LHCN-M2 (cell line): ENCODE measurements around the gene APPL1. TPM values are rescaled to one million over a fixed set of nuclear protein-coding genes. Genes with fewer than 3 reads are reported as not detected.

Experiments
- DNase-seq: peaks from one replicate; pipeline ENCODE4 v3.0.0-alpha.2; 2012; ENCODE audit warnings: low read depth
- polyA plus RNA-seq: library from polyadenylated mRNA; unstranded; fragments of >200 nt; gene quantifications from one replicate; pipeline ENCODE4 v1.2.1, GENCODE V29; 2012; ENCODE audit warnings: missing spikeins
- total RNA-seq: library from RNA; depleted of rRNA; stranded (reverse); fragments of >200 nt; gene quantifications from 2 replicates; pipeline ENCODE4 v1.2.3, GENCODE V29; 2014; rRNA removed

The APPL1 gene, protein sequence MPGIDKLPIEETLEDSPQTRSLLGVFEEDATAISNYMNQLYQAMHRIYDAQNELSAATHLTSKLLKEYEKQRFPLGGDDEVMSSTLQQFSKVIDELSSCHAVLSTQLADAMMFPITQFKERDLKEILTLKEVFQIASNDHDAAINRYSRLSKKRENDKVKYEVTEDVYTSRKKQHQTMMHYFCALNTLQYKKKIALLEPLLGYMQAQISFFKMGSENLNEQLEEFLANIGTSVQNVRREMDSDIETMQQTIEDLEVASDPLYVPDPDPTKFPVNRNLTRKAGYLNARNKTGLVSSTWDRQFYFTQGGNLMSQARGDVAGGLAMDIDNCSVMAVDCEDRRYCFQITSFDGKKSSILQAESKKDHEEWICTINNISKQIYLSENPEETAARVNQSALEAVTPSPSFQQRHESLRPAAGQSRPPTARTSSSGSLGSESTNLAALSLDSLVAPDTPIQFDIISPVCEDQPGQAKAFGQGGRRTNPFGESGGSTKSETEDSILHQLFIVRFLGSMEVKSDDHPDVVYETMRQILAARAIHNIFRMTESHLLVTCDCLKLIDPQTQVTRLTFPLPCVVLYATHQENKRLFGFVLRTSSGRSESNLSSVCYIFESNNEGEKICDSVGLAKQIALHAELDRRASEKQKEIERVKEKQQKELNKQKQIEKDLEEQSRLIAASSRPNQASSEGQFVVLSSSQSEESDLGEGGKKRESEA
- total RNA-seq = 27.5 and 34.2 TPM in 2 replicates
- polyA plus RNA-seq = 5.9 TPM

- DNase-seq = peak; percentile 86
These were observed at the start of gene APPL1 for GRCh38 chr3:57227204-57227929. APPL1 (plus strand) TSS chr3:57227729; CDS start chr3:57227884, 155 bp downstream.

- peak; percentile 33 for DNase-seq
These were observed 47.7 kb upstream of the APPL1 start for GRCh38 chr3:57179580-57180410.

- DNase-seq = no peak
These were observed 43.0 kb upstream of the APPL1 start for GRCh38 chr3:57184526-57184925.

GRCh38 chr3:57192028-57192427, 35.5 kb upstream of the APPL1 start:
- no peak for DNase-seq

GRCh38 chr3:57194641-57195040, 32.9 kb upstream of the APPL1 start:
- DNase-seq = no peak

GRCh38 chr3:57199895-57200297, 27.6 kb upstream of the APPL1 start, which contains the start of gene HESX1:
HESX1 (minus strand) TSS chr3:57199978; CDS start chr3:57199918, 60 bp downstream.
- no peak for DNase-seq

DNA sequence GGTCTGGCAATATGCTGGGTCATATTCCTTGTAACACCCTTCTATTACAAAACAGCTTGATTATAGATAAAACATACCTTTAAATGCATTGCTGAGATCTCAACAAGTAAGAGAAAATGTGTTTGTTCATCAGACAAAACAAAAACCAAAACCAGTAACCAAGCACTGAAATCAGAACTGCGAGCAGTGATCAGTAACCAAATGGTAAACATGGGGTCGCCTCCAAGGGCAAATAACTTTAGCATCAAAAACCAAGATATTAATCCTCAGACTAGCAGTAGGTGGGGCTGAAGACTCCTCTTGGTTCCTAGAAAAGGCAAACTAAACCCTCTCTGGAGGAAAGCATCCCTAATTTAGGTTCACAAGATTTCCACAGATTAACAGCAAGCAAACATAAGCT, 21.1 kb upstream of the APPL1 start:
- no peak for DNase-seq

- DNase-seq = peak; percentile 26
These were observed 5.6 kb upstream of the APPL1 start for GRCh38 chr3:57221883-57222282.

- DNase-seq = no peak
These were observed 2.7 kb upstream of the APPL1 start for GRCh38 chr3:57224856-57225255.

DNA sequence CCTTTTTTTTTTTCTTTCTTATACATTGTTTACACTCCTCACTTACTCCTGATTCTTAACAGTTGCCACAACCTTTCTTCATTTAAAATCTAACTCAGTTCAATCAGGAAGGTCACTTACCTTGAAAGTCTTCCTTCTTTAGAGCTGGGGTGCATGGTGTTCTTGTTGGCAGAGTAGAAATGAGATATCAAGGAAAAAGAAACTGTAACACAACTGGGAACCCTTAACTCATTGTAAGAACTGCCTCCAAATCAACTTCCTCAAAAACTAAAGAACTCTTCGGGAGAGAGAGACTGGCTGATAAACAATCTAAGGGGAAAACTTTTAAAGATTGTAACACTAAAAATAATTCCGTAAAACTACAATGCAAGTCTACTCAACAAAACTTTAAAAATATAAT, 1.4 kb upstream of the APPL1 start:
- no peak for DNase-seq

GRCh38 chr3:57227930-57228751, 612 bp downstream of the APPL1 start:
- DNase-seq = peak; percentile 45

DNA sequence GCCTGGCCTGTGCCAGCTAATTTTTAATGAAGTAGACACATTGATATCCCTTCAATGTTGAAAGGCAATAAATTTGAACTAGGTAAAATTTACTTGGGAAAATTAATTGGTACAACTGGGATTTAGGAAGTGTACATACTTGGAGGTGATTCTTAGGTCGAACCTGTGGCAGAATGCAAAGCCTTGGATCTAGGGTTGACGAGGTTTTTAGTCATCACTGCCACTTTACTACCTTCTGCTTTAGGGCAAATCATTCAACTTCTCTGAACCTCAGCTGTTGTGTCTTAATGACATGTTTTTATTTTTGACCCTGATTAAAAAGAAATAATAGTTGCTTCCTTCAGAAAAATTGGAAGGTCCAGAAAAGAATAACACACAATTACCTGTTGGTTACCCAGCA, 2.5 kb downstream of the APPL1 start:
- DNase-seq = no peak

DNA sequence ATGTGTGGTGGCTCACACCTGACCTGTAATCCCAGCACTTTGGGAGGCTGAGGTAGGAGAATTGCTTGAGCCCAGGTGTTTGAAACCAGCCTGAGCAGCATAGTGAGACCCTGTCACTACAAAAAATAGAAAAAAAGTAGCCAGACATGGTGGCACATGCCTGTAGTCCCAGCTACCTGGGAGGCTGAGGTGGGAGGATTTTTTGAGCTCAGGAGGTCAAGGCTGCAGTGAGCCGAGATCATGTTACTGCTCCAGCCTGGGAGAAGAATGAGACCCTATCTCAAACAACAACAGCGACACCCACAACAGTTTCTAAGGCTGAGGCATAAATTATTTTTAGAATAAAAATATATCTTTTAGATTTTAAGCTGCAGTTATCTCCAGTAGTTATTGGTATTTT, 6.3 kb downstream of the APPL1 start:
- DNase-seq = no peak

- DNase-seq = no peak
These were observed 7.4 kb downstream of the APPL1 start for GRCh38 chr3:57234613-57235575.

DNA sequence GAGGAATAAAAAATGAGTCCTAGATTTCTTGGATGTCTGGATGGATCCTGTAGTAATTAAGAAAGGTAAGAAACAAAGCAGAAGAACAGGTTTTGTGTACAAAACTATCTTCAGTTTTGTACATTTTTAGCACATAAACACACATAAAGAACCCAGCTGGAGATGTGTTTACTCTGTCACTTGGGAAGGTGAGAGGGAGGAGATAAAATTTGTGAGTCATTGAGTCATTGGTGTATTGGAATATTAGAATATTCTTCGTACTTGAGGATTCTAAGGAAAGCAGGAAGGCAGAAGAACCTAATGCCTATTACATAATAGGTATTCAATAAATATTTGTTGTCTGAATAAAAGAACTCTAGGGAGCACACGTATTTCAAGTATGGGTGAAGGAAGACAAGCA, 17.4 kb downstream of the APPL1 start:
- DNase-seq = no peak

DNA sequence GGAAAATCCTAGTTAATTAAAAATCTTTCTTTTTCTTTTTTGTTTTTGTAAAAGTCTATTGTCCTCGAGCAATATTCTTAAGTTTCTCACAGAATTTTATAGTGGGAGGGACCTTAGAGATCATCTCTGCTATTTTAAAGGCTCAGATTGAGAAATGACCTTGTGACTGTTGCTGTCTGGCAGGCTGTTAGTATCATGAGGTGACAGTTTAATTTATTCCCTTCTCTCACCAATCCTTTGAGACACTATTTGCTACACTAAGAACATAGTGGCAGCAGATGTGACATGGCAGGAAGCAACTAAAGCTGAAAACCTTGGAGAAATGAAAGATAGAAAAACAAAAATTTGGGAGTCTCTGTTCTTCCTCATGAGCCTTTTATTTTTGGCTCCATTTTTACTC, 24.9 kb downstream of the APPL1 start:
- no peak for DNase-seq

DNA sequence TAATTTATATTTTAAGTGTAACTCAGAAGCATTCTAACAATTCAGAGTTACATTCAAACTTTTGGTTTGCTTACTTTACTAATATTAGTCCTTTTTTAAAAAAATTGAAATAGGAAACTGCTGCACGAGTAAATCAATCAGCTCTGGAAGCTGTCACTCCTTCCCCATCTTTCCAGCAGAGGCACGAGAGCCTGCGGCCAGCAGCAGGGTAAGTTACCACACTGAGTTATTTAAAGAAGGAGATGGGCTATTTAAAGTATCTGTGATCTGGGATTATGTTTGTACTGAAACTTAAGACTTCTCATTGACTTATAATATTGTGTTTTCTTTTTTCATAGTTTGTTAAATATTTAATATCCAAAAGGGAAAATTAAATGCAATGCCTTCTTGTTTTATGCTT, 29.3 kb downstream of the APPL1 start:
- no peak for DNase-seq

GRCh38 chr3:57257678-57258077, 30.1 kb downstream of the APPL1 start:
- DNase-seq = no peak

GRCh38 chr3:57261119-57261518, 33.6 kb downstream of the APPL1 start:
- no peak for DNase-seq
